AML-193 (cell line): Measurements from ENCODE around the gene PATJ.

Experiments
- DNase-seq, 2 experiments: peaks; one replicate each; lab custom pipeline; 2025; lab: John Stamatoyannopoulos, UW

The PATJ gene

GRCh38 chr1:61983236-61983635 lies 241.0 kb downstream of the PATJ start:
- no peak for DNase-seq

DNA sequence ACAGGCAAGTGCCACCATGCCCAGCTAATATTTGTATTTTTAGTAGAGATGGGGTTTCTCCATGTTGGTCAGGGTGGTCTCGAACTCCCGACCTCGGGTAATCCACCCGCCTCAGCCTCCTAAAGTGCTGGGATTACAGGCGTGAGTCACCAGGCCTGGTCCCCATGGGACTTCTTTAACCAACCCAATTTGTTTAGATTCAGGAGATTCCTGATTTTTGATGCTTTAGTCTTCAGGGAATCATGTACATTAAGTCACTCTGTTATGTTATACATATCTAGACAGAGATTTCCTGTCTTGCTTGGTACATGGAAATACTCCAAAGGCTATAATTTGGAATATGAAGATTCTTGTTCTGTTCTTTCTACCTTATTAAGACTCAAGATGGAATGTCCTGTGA lies 250.0 kb downstream of the PATJ start:
- DNase-seq: no peak

- no peak for DNase-seq
Measured at GRCh38 chr1:61993331-61993961, 251.2 kb downstream of the PATJ start.

DNA sequence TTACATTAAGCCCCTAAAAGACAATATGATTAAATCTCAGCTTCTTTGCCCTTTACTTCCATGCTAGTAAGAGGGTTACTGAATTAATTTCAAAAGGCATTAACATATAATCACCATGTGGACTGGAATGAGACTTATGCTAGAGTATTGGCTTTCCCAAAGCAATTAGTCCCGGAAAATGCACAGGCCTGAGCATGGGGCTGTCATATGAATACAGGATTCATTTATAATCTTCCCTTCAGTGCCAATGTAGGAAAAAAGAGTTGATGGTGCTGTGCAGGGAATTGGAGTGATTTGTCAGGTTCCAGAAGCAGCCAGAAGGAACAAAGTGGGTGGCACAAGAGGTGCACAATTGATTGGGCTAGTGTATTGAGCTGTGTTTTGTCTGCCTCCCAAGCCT lies 253.4 kb downstream of the PATJ start:
- no peak for DNase-seq

GRCh38 chr1:61997123-61997522 lies 254.8 kb downstream of the PATJ start:
- DNase-seq: no peak

GRCh38 chr1:62003777-62004176 lies 261.5 kb downstream of the PATJ start:
- DNase-seq: no peak

- no peak for DNase-seq
Measured at GRCh38 chr1:62006690-62007089, 264.4 kb downstream of the PATJ start.

GRCh38 chr1:62011006-62011405 lies 268.7 kb downstream of the PATJ start:
- DNase-seq: no peak

DNA sequence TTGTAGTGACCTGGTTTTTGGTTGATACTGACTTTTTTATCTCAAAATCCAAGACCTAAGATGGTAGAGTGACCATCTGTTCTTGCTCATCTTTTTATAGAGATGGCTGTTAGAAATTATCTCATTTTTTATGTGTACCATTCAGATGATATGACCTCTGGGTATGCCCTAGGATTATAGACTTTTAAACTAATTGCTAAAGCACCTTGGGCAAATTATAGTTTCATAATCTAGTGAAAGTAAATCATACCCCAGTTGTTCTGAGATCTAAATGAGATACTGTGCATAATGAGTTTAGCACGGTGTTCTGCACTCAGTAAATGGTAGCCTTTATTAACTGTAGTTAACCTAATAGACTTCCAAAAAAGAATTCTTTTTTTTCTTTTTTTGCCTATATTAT lies 269.8 kb downstream of the PATJ start:
- no peak for DNase-seq

- no peak for DNase-seq
Measured at GRCh38 chr1:62012836-62013235, 270.6 kb downstream of the PATJ start.

DNA sequence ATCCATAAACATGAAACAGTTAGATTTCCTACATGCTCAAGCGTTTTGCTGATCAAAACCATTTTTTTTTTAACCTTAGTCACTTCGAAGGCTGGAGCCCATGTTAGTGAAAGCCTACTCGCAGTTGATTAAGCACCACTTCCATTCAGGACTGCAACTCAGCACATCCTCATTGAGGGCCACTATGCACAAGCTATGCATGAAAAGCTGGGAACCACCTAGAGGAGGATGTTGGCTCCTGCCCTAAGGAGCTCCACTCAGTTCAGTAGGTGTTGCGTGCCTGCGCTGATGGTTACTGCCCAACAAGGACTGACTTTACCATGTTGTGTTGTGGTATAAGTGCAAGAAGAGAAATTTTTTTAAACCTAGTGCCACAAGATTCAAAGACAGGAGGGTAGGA lies 271.0 kb downstream of the PATJ start:
- DNase-seq: no peak

GRCh38 chr1:62022382-62022983 lies 280.2 kb downstream of the PATJ start:
- DNase-seq: no peak

DNA sequence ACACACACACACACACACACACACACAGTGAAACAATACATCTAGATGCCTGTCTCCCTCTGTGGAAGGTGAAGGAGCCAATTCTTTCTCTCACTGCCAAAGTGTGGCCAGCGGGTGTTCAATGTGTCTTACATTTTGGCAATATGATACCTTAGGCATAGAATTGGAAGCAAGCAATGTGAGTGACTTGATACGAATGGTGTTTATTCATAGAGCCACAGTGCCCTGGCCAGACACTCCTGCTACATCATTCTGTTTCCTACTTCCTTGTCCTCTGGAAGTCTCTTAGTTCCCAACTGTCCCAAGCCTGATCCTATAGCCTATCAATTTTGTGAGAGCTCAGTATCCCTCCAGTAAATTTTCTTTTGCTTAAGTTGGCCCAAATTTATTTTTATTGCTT lies 282.4 kb downstream of the PATJ start:
- no peak for DNase-seq

- DNase-seq: no peak
Measured at GRCh38 chr1:62025154-62025553, 282.9 kb downstream of the PATJ start.

GRCh38 chr1:62025892-62026291 lies 283.6 kb downstream of the PATJ start:
- DNase-seq: no peak

- DNase-seq: no peak
Measured at GRCh38 chr1:62029704-62030103, 287.4 kb downstream of the PATJ start.

DNA sequence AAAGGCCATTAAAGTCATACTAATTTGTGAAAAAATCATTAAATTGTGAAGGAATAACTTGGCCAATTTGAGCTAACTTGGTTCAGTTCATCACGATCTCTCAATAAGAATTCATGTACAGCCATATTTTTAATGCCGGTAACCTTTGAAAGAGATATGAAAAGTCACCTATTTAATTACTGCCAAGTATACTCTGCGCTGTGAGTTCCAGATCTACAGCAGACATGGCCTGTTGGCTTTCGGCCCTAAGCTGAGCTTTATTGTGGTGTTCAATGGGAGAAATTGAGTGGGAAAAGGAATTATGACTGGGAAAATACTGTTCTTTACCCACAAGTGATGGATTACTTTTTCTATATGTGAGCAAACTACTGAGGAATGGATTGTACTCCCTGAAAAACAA lies 292.5 kb downstream of the PATJ start:
- no peak for DNase-seq

DNA sequence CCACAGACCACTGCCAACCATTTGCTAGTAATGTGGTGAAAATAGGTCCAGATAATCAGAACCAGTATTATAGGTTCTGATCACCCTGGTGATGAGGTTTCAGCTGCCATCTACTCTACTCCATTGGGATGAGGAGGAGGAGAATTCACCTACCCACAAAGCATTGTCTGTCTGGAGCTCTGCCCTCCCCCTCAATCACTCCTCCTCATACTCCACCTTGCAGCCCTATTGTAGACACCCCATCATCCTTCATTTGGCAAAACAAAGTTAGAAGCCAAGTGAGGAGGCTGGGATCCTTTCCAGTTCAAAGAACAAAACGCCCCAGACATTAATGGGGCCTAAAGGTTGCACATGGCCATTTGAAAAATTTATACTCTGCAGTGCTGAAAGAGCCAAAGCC lies 295.0 kb downstream of the PATJ start:
- no peak for DNase-seq

GRCh38 chr1:62038594-62039284 lies 296.5 kb downstream of the PATJ start:
- DNase-seq: no peak

DNA sequence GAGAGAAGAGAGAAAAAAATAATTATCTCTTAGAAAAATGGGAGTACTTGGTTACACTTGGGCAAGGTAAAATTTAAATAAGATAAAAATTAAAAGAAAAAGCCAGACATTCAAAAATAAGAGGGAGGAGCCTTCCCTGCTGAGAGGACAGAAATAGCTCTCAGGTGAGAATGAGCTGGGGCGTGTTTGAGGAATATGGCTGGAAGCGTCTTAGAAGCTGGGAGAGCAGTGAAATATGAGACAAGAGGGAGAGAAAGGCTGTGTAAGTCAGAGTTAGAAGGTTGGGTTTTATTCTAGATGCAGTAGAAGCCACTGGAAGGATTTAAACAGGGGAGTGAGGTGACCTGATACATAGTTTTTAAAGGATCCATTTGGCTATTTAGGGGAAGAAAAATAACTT lies 298.2 kb downstream of the PATJ start:
- DNase-seq: no peak

GRCh38 chr1:62040973-62041372 lies 298.7 kb downstream of the PATJ start:
- no peak for DNase-seq

- no peak for DNase-seq
Measured at GRCh38 chr1:62043154-62043553, 300.9 kb downstream of the PATJ start.

GRCh38 chr1:62045574-62045973 lies 303.3 kb downstream of the PATJ start:
- no peak for DNase-seq

- DNase-seq: no peak
Measured at GRCh38 chr1:62046927-62047326, 304.6 kb downstream of the PATJ start.
